Activated naive CD8-positive, alpha-beta T cell treated with anti-CD3 and anti-CD28 coated beads for 36 hours (primary cell): ENCODE data around the gene GPRC5D. TPM values are rescaled to one million over a fixed set of nuclear protein-coding genes. Genes with fewer than 3 reads are reported as not detected.

Source experiments
- DNase-seq: peaks from one replicate; pipeline ENCODE4 v3.0.0; 2021
- H3K27ac Mint-ChIP-seq: one replicate; pipeline ENCODE4 v1.8.0; 2022; ENCODE audit warnings: mild to moderate bottlenecking, moderate library complexity, mixed read lengths
- H3K27me3 Mint-ChIP-seq: one replicate; pipeline ENCODE4 v1.8.0; 2022; ENCODE audit warnings: mild to moderate bottlenecking, mixed read lengths
- H3K36me3 Mint-ChIP-seq: one replicate; pipeline ENCODE4 v1.8.0; 2021; ENCODE audit warnings: mild to moderate bottlenecking, mixed read lengths
- H3K4me1 Mint-ChIP-seq: one replicate; pipeline ENCODE4 v1.8.0; 2021; ENCODE audit warnings: mixed read lengths
- H3K4me3 Mint-ChIP-seq: one replicate; pipeline ENCODE4 v1.8.0; 2022; ENCODE audit warnings: mild to moderate bottlenecking, moderate library complexity, mixed read lengths
- H3K9me3 Mint-ChIP-seq: one replicate; pipeline ENCODE4 v1.8.0; 2022; ENCODE audit warnings: mixed read lengths
- total RNA-seq, 2 experiments: library from RNA; stranded (reverse); gene quantifications; one replicate each; pipeline ENCODE4 v1.2.3, GENCODE V29; 2021

The GPRC5D gene
- total RNA-seq, 2 experiments from 2014 or later: not detected

DNA sequence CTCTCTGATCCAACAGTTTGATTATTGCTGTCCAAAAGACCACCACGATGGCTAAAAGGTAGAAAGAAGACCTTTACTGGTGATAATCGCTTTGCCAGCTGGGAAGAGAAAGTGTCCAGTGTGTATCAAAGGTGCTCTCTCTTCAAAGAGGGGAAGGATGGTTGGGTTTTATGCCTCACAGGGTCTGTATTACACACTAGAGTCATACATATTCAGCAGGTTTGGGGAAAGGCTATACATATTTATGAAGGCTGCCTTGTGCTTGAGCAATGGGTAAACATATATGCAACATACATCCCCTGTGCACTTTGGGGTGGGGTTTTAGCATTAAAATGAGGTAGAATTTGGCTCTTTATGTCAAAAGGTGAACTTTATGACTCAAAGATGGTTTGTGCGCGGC, 18.2 kb downstream of the GPRC5D start:
- H3K4me1 Mint-ChIP-seq: peaks cover 3% of the 10 kb centered on the region
- DNase-seq: no peak
- H3K27ac Mint-ChIP-seq: no peak overlapping the region
- no peaks in the 10 kb centered on the region for H3K27me3 Mint-ChIP-seq
- no peaks in the 10 kb centered on the region for H3K9me3 Mint-ChIP-seq
- H3K4me3 Mint-ChIP-seq: no peak overlapping the region
- H3K36me3 Mint-ChIP-seq: peaks cover 3% of the 10 kb centered on the region

DNA sequence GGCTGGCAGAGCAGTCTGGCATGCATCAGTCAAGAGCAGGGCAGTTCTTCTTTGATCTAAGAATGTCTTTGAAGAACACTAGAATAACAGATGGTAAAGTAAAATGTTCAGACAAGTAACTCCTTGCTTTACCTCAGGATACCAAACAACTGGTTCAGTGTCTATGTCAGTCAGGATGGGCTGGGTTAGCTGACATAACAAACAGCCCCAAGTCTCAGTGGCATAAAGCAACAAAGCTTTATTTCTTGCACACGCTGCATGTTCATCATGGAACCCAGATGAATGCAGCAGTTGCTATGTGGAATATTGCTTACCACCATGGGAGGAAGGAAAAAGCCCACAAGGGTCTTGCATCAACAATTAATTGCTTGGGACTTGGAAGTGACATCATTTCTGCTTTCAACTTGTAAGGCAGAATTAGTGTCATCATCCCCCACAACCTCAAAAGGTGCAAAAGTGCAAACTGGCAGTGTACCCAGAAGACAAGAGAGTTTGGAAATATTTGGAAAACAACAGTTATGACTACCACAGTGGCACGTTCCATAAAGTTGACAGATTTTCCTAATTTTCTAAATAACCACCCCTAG, 21.2 kb downstream of the GPRC5D start:
- peaks cover 3% of the 10 kb centered on the region for H3K36me3 Mint-ChIP-seq
- peaks cover 3% of the 10 kb centered on the region for H3K4me1 Mint-ChIP-seq
- no peak for DNase-seq
- H3K27ac Mint-ChIP-seq: no peak overlapping the region
- H3K27me3 Mint-ChIP-seq: no peaks in the 10 kb centered on the region
- no peak overlapping the region for H3K4me3 Mint-ChIP-seq
- H3K9me3 Mint-ChIP-seq: no peaks in the 10 kb centered on the region

DNA sequence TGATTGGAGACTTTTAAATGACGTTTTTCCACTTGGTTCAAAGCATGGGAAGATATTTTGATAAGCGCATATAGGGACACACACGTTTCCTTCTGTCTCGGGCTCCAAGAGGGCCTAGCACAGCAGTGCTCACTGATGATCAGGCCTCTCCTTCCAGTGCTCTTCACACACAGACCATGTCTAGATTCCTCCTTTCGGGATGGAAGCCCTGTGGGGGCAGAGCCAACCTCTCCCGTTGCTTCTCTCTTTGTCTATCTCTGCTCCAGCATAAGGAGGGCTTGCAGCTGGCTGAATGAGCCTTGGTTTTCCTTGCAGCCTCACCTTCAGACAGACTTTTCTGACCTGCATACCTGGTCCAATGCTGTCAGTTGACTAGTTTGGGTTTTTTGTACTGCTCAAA, 22.3 kb downstream of the GPRC5D start:
- peaks cover 3% of the 10 kb centered on the region for H3K4me1 Mint-ChIP-seq
- DNase-seq: no peak
- no peak overlapping the region for H3K27ac Mint-ChIP-seq
- no peaks in the 10 kb centered on the region for H3K9me3 Mint-ChIP-seq
- H3K27me3 Mint-ChIP-seq: no peaks in the 10 kb centered on the region
- no peak overlapping the region for H3K4me3 Mint-ChIP-seq
- peaks cover 3% of the 10 kb centered on the region for H3K36me3 Mint-ChIP-seq

DNA sequence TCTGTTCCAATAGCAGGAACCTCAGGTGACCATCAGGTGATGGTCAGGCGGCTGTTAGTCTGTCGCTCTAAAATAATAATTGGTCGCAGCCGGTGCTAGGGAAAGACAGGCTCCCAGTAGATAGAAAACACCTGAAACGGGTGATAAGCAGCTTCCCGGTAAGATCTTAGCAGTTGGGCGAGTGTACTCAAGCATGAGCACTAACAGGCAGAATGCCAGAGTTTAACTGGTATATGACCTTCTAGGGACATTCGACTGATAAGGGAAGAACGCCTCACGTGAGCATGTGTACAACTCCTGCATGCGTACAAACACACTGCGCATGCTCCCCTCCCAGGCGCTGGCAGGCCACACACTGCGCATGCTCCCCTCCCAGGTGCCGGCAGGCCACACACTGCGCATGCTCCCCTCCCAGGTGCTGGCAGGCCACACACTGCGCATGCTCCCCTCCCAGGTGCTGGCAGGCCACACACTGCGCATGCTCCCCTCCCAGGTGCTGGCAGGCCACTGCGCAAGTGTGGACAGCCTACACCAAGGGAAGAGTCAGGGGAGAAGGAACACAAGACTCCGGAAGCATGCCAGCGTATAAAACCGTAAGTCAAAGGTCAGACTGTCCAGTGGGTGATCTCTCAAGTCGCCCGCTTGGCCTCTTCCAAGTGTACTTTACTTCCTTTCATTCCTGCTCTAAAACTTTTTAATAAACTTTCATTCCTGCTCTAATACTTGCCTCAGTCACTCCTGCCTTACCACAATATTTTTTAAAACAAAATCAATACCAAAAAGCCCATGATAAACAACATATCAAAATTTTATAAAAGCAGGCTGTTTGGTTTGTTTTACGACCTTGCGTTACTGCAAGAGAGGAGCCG, 24.5 kb downstream of the GPRC5D start:
- peaks cover 3% of the 10 kb centered on the region for H3K36me3 Mint-ChIP-seq
- no peaks in the 10 kb centered on the region for H3K9me3 Mint-ChIP-seq
- peak; percentile 58 for DNase-seq
- H3K27me3 Mint-ChIP-seq: no peaks in the 10 kb centered on the region
- H3K4me3 Mint-ChIP-seq: peak overlapping the region; percentile 77
- H3K27ac Mint-ChIP-seq: peak overlapping the region; percentile 73
- peaks cover 3% of the 10 kb centered on the region for H3K4me1 Mint-ChIP-seq

DNA sequence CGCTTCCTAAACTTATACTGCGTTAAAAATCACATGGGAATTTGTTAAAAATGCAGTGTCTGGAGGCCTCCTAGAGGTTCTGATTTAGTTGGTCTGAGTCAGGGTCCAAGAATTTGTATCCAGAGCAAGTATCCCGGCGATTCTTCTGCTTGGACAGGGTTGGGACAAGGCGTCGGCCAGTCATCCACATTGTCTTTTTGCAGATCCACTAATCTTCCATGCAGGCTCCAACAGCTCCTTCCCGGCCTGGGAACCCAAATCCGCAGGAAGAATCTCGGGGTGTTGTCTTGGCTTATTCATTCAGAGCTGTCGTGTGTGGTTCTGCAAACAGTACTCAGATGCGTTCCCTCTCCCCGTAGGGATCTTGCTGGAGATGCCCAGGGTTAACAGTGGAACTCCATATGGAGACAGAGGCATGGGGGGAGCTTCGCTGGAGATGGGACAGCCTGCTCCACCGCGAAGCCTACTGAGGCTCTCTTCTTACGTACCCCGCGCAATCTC, 25.3 kb downstream of the GPRC5D start:
- Mint-ChIP-seq H3K4me1 (peaks cover 3% of the 10 kb centered on the region), H3K4me3 (no peak overlapping the region), H3K27ac (no peak overlapping the region), H3K27me3 (no peaks in the 10 kb centered on the region), H3K36me3 (peaks cover 3% of the 10 kb centered on the region), H3K9me3 (no peaks in the 10 kb centered on the region)
- DNase-seq: no peak

DNA sequence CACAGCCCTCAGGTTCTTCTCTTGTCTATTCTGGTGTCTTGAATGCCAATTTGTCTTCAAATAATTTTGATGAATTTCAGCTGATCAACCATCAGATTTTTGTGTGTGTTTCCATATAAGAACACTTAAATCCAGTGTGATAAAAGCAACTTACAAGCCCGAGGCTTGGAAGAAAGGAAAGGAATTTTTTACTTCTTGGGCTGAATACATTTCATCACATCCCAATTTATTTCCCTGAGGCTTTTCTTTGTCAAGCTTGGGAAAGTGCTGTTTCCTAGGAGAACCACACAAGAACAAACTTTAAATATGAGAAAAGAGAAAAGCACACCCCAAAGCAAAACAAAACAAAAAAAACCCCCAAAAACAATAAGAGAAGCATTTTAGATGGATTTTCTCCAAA, 26.6 kb downstream of the GPRC5D start:
- no peak for DNase-seq
- Mint-ChIP-seq H3K27me3 (no peaks in the 10 kb centered on the region), H3K27ac (no peak overlapping the region), H3K9me3 (no peaks in the 10 kb centered on the region), H3K36me3 (peaks cover 2% of the 10 kb centered on the region), H3K4me3 (no peak overlapping the region), H3K4me1 (no peaks in the 10 kb centered on the region)

DNA sequence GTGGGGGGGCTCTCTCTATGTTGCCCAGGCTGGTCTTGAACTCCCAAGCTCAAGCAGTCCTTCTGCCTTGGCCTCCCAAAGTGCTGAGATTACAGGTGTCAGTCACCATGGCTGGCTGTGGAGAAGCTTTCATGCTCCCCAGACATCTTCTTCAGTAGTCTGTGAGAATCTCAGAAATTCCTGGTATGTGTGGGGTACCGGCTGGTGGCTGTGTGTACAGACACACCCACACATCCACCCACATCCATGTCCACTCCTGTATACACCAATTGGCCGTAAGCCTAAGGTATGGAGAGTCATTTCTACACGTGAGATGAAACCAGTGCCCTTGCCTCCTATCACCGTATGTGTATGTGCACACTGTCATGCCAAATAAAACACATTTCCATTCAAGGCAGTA, 27.8 kb downstream of the GPRC5D start:
- no peak for DNase-seq
- H3K27ac Mint-ChIP-seq: no peak overlapping the region
- no peaks in the 10 kb centered on the region for H3K9me3 Mint-ChIP-seq
- H3K36me3 Mint-ChIP-seq: no peaks in the 10 kb centered on the region
- no peaks in the 10 kb centered on the region for H3K27me3 Mint-ChIP-seq
- no peaks in the 10 kb centered on the region for H3K4me1 Mint-ChIP-seq
- no peak overlapping the region for H3K4me3 Mint-ChIP-seq

DNA sequence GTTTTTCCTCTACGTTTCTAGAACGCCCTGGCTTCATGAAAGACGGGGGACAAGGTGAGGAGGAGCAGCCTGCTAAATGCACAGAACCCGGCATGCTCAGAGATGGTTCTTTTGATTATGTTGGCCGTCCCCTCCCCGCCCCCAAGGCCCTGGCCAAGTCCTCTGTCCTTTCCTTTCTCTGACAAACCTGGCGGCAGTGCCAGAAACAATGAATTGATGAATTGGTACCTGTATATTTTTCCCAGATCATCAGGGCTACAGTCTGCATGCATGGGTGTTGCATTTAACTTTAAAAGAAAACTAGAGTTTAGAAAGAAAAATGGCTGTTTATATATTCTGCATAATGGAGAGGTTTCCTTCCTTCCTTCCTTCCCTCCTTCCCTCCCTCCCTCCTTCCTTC, 29.0 kb downstream of the GPRC5D start:
- no peak for DNase-seq
- H3K4me3 Mint-ChIP-seq: no peak overlapping the region
- H3K27me3 Mint-ChIP-seq: no peaks in the 10 kb centered on the region
- H3K27ac Mint-ChIP-seq: no peak overlapping the region
- no peaks in the 10 kb centered on the region for H3K9me3 Mint-ChIP-seq
- H3K4me1 Mint-ChIP-seq: no peaks in the 10 kb centered on the region
- no peaks in the 10 kb centered on the region for H3K36me3 Mint-ChIP-seq

DNA sequence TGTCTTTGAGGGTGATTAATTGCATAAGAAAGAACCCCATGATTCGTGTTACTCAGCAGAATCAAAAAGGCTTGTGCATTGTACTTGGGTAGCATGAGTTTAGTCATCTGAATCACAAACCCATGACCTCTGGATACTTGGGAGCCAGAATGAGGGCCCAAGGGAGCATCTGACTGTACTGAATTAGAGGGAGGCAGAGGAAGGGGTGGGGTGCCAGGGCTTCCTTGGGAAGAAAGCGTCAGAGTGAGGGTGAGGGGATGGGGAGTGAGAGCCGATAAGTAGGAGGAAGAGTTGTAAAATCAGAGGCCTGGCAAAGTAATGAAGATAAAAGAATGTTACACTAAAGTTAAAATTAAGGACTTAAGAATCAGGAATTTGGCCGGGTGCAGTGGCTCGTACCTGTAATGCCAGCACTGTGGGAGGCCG, 29.8 kb downstream of the GPRC5D start:
- no peaks in the 10 kb centered on the region for H3K9me3 Mint-ChIP-seq
- H3K36me3 Mint-ChIP-seq: no peaks in the 10 kb centered on the region
- DNase-seq: no peak
- no peak overlapping the region for H3K27ac Mint-ChIP-seq
- H3K4me1 Mint-ChIP-seq: no peaks in the 10 kb centered on the region
- H3K4me3 Mint-ChIP-seq: no peak overlapping the region
- no peaks in the 10 kb centered on the region for H3K27me3 Mint-ChIP-seq

DNA sequence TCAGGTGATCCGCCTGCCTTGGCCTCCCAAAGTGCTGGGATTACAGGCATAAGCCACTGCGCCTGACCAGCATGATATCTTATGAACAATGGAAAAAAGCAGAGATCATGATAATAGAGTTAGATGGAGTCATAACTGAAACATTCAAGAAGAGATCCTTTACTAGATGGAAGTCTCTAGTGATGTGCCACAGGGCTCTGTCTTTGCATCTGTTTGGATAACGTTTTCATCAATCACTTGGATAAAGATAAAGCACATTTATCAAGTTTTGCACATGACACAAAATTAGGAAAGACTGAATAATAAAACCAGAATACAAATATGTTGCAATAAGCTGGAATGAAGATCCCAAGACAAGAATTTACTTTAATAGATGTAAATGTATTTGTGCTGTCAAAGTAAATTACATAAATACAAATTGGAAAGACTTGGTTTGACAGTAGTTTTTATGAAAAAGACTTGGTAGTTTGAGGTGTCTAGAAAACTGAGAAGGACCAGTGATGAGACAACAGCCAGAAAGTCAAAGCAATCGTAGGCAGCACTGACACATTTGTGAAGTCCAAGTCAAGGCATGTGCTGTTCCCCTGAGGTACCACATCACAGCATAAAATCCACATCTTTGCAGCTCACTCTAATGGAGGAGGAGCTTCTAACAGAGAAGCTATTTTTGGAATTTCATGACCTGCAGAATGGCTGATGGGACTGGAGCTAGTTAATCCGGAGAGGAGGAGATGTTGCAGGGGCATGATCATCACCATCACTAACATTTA, 32.1 kb downstream of the GPRC5D start:
- peaks cover 8% of the 10 kb centered on the region for H3K4me1 Mint-ChIP-seq
- H3K27ac Mint-ChIP-seq: no peak overlapping the region
- no peaks in the 10 kb centered on the region for H3K36me3 Mint-ChIP-seq
- no peak overlapping the region for H3K4me3 Mint-ChIP-seq
- no peaks in the 10 kb centered on the region for H3K9me3 Mint-ChIP-seq
- no peak for DNase-seq
- H3K27me3 Mint-ChIP-seq: peaks cover 11% of the 10 kb centered on the region

DNA sequence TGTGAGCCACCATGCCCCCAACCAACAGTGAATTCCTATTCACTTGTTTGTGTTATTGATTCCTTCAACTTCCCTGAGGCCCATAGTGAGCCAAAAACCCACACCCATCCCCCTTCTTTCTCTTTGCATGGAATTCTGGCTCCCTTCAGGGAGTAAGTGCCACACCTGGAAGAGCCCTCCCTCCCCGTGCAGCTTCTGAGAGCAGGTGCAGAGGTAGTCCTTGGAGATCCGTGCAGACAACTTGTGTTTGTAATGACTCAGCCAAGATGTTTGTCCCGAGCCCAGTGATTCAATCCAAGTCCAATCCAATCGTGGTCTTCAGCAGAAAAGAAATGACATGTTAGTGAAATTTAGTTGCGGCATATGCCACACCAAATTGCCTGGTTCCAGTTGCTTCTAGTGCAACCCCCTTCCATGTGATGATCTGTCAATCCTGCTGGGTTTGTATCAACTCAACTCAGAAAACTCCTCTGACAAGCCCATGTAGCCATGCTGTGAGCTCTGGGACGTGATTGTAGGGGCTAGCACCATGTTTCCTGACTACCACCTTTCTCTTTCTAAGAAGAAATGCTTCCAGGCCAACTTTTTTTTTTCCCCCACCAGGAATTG, 33.1 kb downstream of the GPRC5D start:
- Mint-ChIP-seq H3K4me3 (no peak overlapping the region), H3K27me3 (peaks cover 11% of the 10 kb centered on the region), H3K36me3 (no peaks in the 10 kb centered on the region), H3K4me1 (peaks cover 8% of the 10 kb centered on the region), H3K9me3 (no peaks in the 10 kb centered on the region), H3K27ac (no peak overlapping the region)
- no peak for DNase-seq

DNA sequence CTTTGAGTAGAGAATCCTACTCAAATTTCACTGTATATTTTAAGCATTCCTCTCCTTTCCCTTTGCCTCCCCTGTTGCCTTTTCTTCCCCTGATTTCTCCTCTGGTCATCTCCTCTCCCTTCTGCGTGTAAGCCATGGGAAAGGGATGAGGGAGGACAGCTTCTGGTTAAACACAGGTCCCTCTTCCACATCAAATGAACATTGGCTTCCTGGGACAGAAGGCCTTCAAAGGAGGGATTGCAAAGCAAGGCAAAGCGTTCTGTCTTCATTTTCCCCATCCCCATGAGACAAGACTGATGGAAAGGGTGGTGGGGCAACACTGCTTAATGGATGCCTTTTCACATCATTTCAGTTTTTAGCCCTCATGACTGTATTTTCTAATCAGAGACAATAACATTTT, 34.5 kb downstream of the GPRC5D start:
- Mint-ChIP-seq H3K4me1 (peaks cover 8% of the 10 kb centered on the region), H3K9me3 (no peaks in the 10 kb centered on the region), H3K27ac (no peak overlapping the region), H3K36me3 (no peaks in the 10 kb centered on the region), H3K4me3 (no peak overlapping the region), H3K27me3 (peaks cover 11% of the 10 kb centered on the region)
- DNase-seq: no peak

DNA sequence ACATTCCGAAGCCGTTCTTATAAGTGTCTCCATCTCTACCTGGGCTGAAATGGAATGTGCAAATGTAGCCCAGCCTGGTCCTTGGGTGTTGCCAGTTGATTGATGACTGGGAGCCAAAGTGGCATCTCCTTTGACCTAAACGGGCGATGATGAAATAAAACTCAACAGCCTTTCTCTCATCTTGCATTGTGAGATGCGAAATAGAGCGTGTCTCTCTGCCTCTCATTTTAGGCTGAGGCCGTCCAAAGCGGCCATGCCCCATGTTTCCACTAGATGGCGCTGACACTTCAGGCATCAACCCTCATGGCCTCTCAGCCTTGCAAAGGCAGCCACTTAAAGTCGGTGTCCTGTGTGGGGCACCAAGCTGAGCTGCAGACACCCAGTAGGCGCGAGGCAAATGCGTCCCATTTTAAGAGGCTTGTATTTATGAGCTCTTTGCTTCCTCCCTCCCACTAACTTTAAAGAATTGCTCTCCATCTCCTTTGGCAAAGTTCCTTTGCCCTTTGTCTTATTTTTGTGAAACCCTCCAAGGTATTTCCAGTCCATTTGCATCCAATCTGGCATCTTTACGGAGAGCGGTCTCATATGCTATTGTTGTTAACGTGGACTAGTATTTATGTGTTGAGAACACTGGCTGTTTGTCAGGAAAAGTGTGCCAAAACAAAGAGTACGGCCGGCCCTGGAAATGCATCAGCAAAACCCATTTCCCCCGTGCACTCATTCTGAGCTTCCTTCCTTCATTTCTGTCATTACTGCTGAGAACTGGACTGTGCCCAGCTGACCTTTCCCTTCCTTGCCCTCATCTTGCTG, 35.6 kb downstream of the GPRC5D start:
- H3K36me3 Mint-ChIP-seq: no peaks in the 10 kb centered on the region
- H3K27me3 Mint-ChIP-seq: peaks cover 11% of the 10 kb centered on the region
- peaks cover 8% of the 10 kb centered on the region for H3K4me1 Mint-ChIP-seq
- H3K4me3 Mint-ChIP-seq: no peak overlapping the region
- H3K27ac Mint-ChIP-seq: no peak overlapping the region
- DNase-seq: peak; percentile 79
- H3K9me3 Mint-ChIP-seq: no peaks in the 10 kb centered on the region

DNA sequence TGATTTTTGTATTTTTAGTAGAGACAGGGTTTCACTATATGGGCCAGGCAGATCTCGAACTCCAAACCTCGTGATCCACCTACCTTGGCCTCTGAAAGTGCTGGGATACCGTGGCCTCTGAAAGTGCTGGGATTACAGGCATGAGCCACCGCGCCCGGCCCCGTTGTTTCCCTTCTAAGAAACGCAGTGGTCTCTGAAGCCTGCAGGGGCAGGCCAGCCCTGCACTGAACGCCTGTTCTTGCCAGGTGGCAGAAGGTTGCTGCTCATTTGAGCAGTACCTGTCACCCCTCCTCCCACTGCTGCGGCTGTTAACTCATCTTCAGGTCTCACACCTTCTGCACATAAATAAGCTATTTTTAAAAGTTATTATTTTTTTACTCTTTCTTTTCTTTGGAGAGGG, 36.3 kb downstream of the GPRC5D start:
- Mint-ChIP-seq H3K4me1 (peaks cover 9% of the 10 kb centered on the region), H3K9me3 (no peaks in the 10 kb centered on the region), H3K4me3 (no peak overlapping the region), H3K36me3 (no peaks in the 10 kb centered on the region), H3K27me3 (peaks cover 11% of the 10 kb centered on the region), H3K27ac (no peak overlapping the region)
- no peak for DNase-seq
